ENCODE measurements around the gene EFL1. TPM values are rescaled to one million over a fixed set of nuclear protein-coding genes. Genes with fewer than 3 reads are reported as not detected.

Gene EFL1
- total RNA-seq, 2 experiments from 2014 or later, result 23.7 to 25.6 TPM

- POLR2A ChIA-PET, result no interaction called here
- DNase-seq (no peak), ATAC-seq (no peak)
- H3K27me3 Mint-ChIP-seq, result no peaks in the 10 kb centered on the region
- intact Hi-C loops (cut with micrococcal nuclease), result no loop called here
- no peak overlapping the region for H3K4me3 Mint-ChIP-seq
- H3K27ac Mint-ChIP-seq, result no peak overlapping the region
- CTCF ChIA-PET, result interaction anchor here (4.5 kb wide), 1 partner anchor 10 kb away, joined by 22 read pairs; no protein-coding TSS in a partner anchor
- no peak for TF ChIP-seq CTCF (IDR thresholded peaks at IDR 0.05)
- H3K4me1 Mint-ChIP-seq (ENCODE audit: low read depth), result no peaks in the 10 kb centered on the region
- H3K36me3 Mint-ChIP-seq (ENCODE audit: low read depth), result peaks cover 2% of the 10 kb centered on the region
- no peaks in the 10 kb centered on the region for H3K9me3 Mint-ChIP-seq
Observed at GRCh38 chr15:82118040-82118439, 144.5 kb downstream of the EFL1 start.

GRCh38 chr15:82117296-82117695 lies 145.2 kb downstream of the EFL1 start:
- Mint-ChIP-seq H3K27me3 (no peaks in the 10 kb centered on the region), H3K4me1 (ENCODE audit: low read depth) (no peaks in the 10 kb centered on the region), H3K9me3 (no peaks in the 10 kb centered on the region), H3K27ac (no peak overlapping the region), H3K36me3 (ENCODE audit: low read depth) (peaks cover 2% of the 10 kb centered on the region), H3K4me3 (no peak overlapping the region)
- ATAC-seq (no peak), DNase-seq (no peak)
- POLR2A ChIA-PET, result no interaction called here
- intact Hi-C loops (cut with micrococcal nuclease), result no loop called here
- CTCF ChIA-PET, result interaction anchor here (4.5 kb wide), 1 partner anchor 9 kb away, joined by 22 read pairs; no protein-coding TSS in a partner anchor
- no peak for TF ChIP-seq CTCF (IDR thresholded peaks at IDR 0.05)

- no peak for ATAC-seq
- H3K27ac Mint-ChIP-seq, result no peak overlapping the region
- no peaks in the 10 kb centered on the region for H3K27me3 Mint-ChIP-seq
- no peak for TF ChIP-seq CTCF (IDR thresholded peaks at IDR 0.05)
- no peak overlapping the region for H3K4me3 Mint-ChIP-seq
- no peaks in the 10 kb centered on the region for H3K9me3 Mint-ChIP-seq
- no peak for DNase-seq
- ChIA-PET CTCF (no interaction called here), POLR2A (no interaction called here)
- intact Hi-C loops (cut with micrococcal nuclease), result no loop called here
- no peaks in the 10 kb centered on the region for H3K4me1 Mint-ChIP-seq (ENCODE audit: low read depth)
- H3K36me3 Mint-ChIP-seq (ENCODE audit: low read depth), result peaks cover 2% of the 10 kb centered on the region
Observed at GRCh38 chr15:82114660-82115059, 147.9 kb downstream of the EFL1 start.

GRCh38 chr15:82113106-82113715 lies 149.3 kb downstream of the EFL1 start:
- H3K36me3 Mint-ChIP-seq (ENCODE audit: low read depth), result no peaks in the 10 kb centered on the region
- ATAC-seq (no peak), DNase-seq (no peak)
- intact Hi-C loops (cut with micrococcal nuclease), result no loop called here
- ChIA-PET POLR2A (no interaction called here), CTCF (no interaction called here)
- H3K27ac Mint-ChIP-seq, result no peak overlapping the region
- H3K27me3 Mint-ChIP-seq, result no peaks in the 10 kb centered on the region
- no peaks in the 10 kb centered on the region for H3K9me3 Mint-ChIP-seq
- H3K4me3 Mint-ChIP-seq, result no peak overlapping the region
- H3K4me1 Mint-ChIP-seq (ENCODE audit: low read depth), result no peaks in the 10 kb centered on the region
- TF ChIP-seq CTCF (IDR thresholded peaks at IDR 0.05), result no peak

GRCh38 chr15:82111918-82112317 lies 150.6 kb downstream of the EFL1 start:
- TF ChIP-seq CTCF (IDR thresholded peaks at IDR 0.05), result no peak
- H3K4me3 Mint-ChIP-seq, result no peak overlapping the region
- no peak overlapping the region for H3K27ac Mint-ChIP-seq
- no peaks in the 10 kb centered on the region for H3K27me3 Mint-ChIP-seq
- no peaks in the 10 kb centered on the region for H3K4me1 Mint-ChIP-seq (ENCODE audit: low read depth)
- H3K9me3 Mint-ChIP-seq, result no peaks in the 10 kb centered on the region
- intact Hi-C loops (cut with micrococcal nuclease), result no loop called here
- H3K36me3 Mint-ChIP-seq (ENCODE audit: low read depth), result no peaks in the 10 kb centered on the region
- DNase-seq, result no peak
- ChIA-PET CTCF (no interaction called here), POLR2A (no interaction called here)
- no peak for ATAC-seq
